Right ventricle myocardium inferior (tissue), 1 donor: ENCODE data around the gene CHST11. TPM values are rescaled to one million over a fixed set of nuclear protein-coding genes. Genes with fewer than 3 reads are reported as not detected.

Experiments used
- ATAC-seq: fragments of 200-7000 bp; cut with Tn5 transposase; one replicate; pipeline ENCODE4 v1.9.1; 2020; ENCODE audit warnings: mild to moderate bottlenecking, moderate library complexity
- DNase-seq: peaks from one replicate; pipeline ENCODE4 v3.0.0; 2021; ENCODE audit errors: missing footprints
- intact Hi-C: fragments of 100-400 bp; cut with DNase I; formaldehyde crosslinking; loops from one replicate; pipeline ENCODE4 v1.11.0; 2022
- total RNA-seq: library from RNA; stranded (reverse); fragmentation: NEBNext Ultra II Directional; extraction: Animal tissue kit (Norgen Biotek cat#: 25700); gene quantifications from one replicate; pipeline ENCODE4 v1.2.1, GENCODE V29; 2021
- donor health status: DM: no; HTN: yes; CAD: no; lungs with severe emphysema.

Gene CHST11
- total RNA-seq, 1 donor from 2014 or later: 3.7 TPM

DNA sequence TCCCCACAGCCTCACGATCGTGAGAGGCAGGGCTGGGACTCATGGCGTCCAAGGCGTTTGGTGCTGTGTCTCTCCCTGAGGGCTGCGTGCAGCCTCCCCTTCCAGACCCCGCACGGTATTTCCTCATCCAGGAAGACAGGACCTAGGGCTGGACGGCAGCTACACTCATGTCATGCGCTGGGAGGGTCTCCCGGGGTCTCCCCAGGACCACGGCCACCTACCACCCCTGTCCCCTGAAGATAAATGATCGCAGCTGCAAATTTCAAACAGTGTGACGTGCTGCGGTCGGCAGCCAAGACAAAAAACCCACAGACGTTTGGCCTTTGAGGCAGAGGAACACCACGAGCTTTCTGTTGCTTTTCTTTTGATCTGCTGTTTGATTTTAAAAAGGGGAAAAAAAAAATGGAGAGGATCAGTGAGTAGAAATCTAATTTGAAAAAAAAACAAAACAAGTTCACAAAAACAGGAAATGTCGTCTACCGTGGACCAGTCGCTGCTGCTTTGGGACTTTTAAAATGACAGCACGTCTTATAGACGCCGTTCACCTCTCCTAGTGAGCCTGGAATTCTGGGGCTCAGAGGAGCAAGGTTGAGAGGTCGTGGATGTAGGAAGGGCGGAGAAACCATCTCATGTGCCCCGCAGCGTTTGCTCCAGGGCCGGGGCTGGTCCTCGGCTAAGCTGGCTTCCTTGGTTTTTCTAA is 263.7 kb downstream of the CHST11 start:
- no peak for DNase-seq
- intact Hi-C loops: no loop called here
- peak; percentile 29 for ATAC-seq

DNA sequence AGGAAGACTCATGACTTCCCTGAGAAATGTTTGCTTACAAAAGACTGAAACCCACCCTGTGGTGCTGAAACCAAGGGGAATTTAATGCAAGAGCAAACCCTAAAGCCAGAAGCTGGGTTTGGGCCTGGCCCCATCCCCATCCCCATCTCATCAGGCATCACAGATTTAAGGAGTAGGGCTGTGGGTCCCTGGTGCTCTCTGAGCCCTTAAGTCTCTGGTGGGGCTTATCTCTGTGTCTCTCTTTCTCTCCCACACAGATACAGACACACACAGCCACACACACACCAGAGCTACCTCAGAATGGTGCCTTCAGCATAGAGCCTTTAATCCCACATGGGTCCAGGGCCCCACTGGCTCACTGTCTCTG is 264.3 kb downstream of the CHST11 start:
- ATAC-seq: no peak
- intact Hi-C loops: no loop called here
- DNase-seq: no peak

GRCh38 chr12:104721936-104722335 is 265.2 kb downstream of the CHST11 start:
- DNase-seq (no peak), ATAC-seq (no peak)

GRCh38 chr12:104722601-104723534 is 266.1 kb downstream of the CHST11 start:
- no peak for ATAC-seq
- no peak for DNase-seq
- intact Hi-C loops: no loop called here

More at GRCh38 chr12:104721936-104722335, 265.2 kb downstream of the CHST11 start:
- intact Hi-C loops: no loop called here

DNA sequence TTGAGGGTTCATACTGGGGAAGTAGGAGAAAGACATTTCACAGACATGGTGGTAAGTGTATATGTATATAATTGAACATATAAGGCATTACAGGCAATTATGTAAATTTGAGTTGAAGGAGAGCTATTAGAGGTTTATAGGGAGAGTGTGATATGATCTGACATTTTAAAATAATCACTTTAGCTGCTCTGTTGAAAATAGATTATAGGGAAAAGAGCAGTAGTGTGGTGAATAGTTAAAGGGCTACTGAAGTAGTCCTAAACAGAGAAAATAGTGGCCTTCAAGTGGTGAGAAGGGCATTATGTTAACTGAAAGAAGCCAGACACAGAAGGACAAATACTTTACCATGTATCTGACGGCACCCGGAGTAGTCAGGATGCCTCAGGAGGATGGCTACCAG is 267.1 kb downstream of the CHST11 start:
- no peak for DNase-seq
- intact Hi-C loops: no loop called here
- no peak for ATAC-seq

GRCh38 chr12:104724992-104725585 is 268.3 kb downstream of the CHST11 start:
- ATAC-seq: no peak

GRCh38 chr12:104725610-104726009 is 268.9 kb downstream of the CHST11 start:
- intact Hi-C loops: no loop called here
- ATAC-seq (no peak), DNase-seq (no peak)

More at GRCh38 chr12:104724992-104725585, 268.3 kb downstream of the CHST11 start:
- no peak for DNase-seq
- intact Hi-C loops: no loop called here

GRCh38 chr12:104727726-104728465 is 271.1 kb downstream of the CHST11 start:
- ATAC-seq (no peak), DNase-seq (no peak)
- intact Hi-C loops: no loop called here

- intact Hi-C loops: no loop called here
- DNase-seq (no peak), ATAC-seq (no peak)
These were observed 272.3 kb downstream of the CHST11 start for GRCh38 chr12:104729091-104729490.

DNA sequence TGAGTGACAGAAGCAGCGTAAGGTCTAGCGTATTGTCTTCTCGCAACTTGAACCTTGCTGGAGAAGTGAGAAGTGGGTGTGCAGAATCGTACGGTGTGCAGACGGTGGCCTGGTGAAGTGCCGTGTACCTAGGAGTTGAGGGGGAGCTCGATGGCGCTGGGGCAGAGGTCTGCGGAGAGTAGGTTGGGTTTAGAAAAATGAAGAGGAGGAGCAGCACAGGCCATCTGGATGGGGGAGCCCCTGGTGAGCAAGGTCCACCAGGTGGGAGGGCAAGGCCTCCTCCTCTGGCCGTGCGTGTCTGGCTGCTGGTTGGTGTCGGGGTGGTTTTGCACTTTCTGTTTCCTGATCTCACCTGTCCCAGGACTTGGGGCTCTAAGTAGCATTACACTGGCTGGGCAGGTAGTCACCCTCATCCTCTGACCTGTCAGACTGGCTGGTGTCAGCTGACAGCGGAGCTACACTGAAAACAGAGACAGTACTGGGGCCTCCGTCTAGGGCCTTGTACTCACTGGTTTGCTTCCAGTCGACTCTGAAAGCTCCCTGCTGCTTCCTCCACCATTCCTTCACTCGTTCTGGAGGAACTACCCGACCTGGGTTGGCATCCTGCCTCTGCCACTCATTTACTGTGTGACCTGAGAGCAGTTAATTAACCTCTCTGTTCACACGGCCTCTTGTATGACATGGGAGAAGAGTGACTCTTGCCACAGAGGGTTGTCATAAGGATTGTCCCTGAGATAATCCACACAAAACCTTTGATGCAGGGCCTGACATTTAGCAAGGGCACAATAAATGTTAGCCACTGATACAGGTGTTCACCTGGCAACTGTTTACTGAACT is 273.1 kb downstream of the CHST11 start:
- intact Hi-C loops: no loop called here
- DNase-seq (no peak), ATAC-seq (no peak)

GRCh38 chr12:104730763-104731162 is 274.0 kb downstream of the CHST11 start:
- intact Hi-C loops: no loop called here
- no peak for ATAC-seq
- DNase-seq: no peak

- ATAC-seq (no peak), DNase-seq (no peak)
- intact Hi-C loops: no loop called here
These were observed 277.0 kb downstream of the CHST11 start for GRCh38 chr12:104733717-104734175.

GRCh38 chr12:104734541-104735095 is 277.9 kb downstream of the CHST11 start:
- ATAC-seq (no peak), DNase-seq (no peak)
- intact Hi-C loops: loop anchor here (5.0 kb wide), 1 partner anchor 143 kb away; no protein-coding TSS in a partner anchor

DNA sequence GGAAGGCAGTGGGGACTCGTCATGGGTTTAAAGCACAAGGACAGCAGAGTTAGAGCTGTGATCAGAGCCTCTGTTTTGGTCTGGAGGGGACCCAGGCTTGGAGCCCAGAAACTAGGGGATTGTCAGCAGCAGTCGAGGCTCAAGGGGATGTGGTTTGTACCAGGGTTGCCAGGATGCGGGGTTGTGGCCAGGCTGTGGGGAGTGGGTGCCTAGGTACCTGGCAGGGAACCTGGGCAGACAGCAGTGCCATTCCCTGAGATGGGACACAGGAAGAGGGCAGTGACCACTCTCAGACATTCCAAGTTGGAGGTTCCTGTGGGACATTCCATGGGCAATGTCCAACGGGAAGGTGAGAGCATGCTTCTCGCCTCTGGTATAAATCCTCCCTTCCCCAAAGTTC is 279.1 kb downstream of the CHST11 start:
- no peak for ATAC-seq
- intact Hi-C loops: loop anchor here (5.0 kb wide), 1 partner anchor 142 kb away; no protein-coding TSS in a partner anchor
- no peak for DNase-seq

GRCh38 chr12:104736307-104736706 is 279.6 kb downstream of the CHST11 start:
- intact Hi-C loops: loop anchor here (5.0 kb wide), 1 partner anchor 141 kb away; no protein-coding TSS in a partner anchor
- ATAC-seq (no peak), DNase-seq (no peak)

GRCh38 chr12:104737113-104737512 is 280.4 kb downstream of the CHST11 start:
- intact Hi-C loops: loop anchor here (5.0 kb wide), 1 partner anchor 140 kb away; no protein-coding TSS in a partner anchor
- ATAC-seq (no peak), DNase-seq (no peak)

DNA sequence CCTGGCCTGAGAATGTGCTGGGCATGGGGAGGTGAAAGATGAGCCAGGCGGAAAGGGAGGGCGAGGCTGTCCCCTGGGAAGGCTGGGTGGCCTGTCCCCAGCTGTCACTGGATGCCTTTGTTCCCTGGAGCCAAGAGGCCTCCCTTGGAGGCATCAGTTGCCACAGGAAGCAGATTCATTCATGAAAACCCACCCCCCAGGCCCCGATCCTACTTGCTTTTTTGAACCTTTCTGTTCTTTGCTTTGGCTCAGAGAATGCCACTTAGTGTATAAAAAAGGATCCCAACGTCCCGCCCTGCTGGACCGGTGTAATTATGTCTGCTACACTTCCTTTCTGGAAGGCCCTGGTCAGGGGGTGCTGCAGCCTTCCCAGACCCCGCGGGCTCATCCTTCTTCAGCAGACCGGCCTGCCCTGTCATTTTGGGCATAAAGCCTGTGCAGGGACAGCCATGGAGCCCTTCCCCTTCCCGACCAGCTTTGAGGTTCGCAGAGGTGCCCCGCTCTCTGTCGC is 281.1 kb downstream of the CHST11 start:
- DNase-seq (no peak), ATAC-seq (no peak)
- intact Hi-C loops: loop anchor here (5.0 kb wide), 1 partner anchor 139 kb away; no protein-coding TSS in a partner anchor
